VCaP (cell line): ENCODE data around the gene MIEN1.
"Not testable (repeated sequence)": the region's sequence is repeated elsewhere in the genome, so short reads cannot be mapped to it uniquely, and the experiment has no call there.

Experiments
- H3K27ac ChIP-seq: fragments of 450-650 bp; 2 replicates; pipeline ENCODE4 v1.5.1; 2017
- TF ChIP-seq, protein P1 (sequence below): fragments of 450-650 bp; conservative IDR thresholded peaks from 2 replicates; pipeline ENCODE4 v1.5.1; 2017; ENCODE audit warnings: mild to moderate bottlenecking, moderate library complexity

MIEN1 gene

DNA sequence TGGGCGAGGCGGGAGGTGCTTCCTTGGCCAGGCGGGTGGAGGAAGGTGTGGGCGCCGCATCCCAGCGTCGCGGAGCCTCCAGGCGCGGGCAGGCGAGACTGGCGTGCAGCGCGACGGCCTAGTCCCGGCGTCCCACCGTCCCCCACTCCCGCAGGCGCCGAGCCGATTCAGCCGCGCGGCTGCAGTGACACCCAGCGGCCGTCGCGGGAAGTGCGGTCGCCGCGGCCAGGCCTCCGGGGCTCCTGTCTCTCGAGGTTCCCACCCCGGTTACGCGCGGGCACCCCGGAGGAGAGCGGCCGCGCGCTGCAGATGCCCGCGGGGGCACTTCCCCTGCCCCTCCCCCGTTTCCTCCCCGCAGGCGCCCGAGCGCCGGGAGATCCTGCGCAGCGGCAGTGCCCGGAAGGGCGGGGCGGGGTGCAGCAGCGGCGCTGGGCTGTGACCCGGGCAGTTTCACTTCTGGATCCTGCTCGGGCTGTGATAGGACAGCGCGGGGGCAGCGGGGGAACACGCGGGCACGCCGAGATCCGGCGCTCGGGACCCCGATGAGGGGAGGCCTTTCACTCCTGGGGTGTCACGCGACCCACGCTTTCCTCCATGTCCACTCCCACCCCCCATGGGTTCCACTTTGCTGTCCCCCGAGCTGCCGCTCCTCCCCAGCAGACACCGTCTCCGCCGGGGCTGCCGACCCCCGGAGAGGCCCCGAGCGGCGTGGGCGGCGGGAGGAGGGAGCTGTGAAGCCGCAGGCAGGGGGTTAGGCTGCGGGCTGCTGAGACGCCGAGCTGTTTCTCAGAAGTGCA, 24.0 kb upstream of the MIEN1 start:
- TF ChIP-seq, protein P1, sequence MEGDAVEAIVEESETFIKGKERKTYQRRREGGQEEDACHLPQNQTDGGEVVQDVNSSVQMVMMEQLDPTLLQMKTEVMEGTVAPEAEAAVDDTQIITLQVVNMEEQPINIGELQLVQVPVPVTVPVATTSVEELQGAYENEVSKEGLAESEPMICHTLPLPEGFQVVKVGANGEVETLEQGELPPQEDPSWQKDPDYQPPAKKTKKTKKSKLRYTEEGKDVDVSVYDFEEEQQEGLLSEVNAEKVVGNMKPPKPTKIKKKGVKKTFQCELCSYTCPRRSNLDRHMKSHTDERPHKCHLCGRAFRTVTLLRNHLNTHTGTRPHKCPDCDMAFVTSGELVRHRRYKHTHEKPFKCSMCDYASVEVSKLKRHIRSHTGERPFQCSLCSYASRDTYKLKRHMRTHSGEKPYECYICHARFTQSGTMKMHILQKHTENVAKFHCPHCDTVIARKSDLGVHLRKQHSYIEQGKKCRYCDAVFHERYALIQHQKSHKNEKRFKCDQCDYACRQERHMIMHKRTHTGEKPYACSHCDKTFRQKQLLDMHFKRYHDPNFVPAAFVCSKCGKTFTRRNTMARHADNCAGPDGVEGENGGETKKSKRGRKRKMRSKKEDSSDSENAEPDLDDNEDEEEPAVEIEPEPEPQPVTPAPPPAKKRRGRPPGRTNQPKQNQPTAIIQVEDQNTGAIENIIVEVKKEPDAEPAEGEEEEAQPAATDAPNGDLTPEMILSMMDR = peak; percentile 98
- H3K27ac ChIP-seq = peak overlapping the region; percentile 94

DNA sequence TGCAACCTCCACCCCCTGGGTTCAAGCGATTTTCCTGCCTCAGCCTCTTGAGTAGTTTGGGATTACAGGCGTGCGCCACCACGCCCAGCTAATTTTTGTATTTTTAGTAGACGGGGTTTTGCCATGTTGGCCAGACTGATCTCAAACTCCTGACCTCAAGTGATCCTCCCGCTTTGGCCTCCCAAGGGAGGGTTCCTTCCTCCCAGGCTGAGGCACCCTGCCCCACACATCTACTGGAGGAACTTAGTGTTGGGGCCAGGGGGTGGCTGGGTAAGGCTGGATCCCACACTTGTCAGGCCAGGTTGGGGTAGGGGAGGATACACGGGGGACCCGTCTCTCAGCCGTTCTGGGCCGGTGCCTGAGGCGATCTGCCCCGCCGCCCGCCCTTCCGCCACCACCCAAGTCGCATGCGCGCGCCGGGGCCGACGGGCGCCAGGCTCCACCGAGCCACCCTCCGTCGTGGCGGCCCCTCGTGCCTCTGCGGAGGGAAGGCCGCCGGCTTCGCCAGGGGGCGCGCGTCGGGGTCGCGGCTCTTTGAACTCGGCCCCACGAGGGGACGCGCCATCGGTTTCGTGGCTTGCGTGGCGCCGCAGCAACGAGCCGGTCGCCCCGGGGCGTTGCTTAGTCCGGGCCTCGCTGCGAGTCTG, 23.3 kb upstream of the MIEN1 start:
- TF ChIP-seq, protein P1 = no peak
- peak overlapping the region; percentile 94 for H3K27ac ChIP-seq

DNA sequence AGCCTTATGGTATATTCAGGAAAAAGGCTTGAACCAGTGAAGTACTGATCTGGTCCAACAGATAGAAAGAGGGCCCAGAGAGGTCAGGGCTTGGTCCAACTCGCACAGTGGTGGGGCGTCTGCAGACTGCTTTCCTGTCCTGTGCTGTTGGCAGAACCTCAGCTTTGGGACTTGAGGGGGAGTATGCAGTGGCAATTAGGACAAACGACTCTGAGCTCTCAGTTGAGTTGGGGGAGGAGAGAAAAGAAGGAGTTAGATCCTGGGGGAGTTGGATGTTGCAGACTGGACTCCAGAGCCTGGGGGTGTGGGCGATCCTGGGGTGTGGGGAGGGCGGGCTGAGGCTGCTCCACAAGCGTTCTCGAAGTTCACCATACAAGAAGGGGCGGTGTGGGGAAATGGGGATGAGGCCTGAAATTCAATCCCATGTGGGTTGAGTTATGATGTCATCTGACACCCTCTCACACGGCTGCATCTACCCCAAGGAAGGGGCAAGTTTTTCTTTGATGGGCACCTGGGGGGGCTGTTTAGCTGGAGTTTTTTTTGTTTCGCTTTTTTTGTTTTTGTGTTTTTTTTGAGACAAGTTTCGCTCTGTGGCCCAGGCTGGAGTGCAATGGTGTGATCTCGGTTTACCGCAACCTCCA, 22.0 kb upstream of the MIEN1 start:
- TF ChIP-seq, protein P1 = no peak
- no peak overlapping the region for H3K27ac ChIP-seq

DNA sequence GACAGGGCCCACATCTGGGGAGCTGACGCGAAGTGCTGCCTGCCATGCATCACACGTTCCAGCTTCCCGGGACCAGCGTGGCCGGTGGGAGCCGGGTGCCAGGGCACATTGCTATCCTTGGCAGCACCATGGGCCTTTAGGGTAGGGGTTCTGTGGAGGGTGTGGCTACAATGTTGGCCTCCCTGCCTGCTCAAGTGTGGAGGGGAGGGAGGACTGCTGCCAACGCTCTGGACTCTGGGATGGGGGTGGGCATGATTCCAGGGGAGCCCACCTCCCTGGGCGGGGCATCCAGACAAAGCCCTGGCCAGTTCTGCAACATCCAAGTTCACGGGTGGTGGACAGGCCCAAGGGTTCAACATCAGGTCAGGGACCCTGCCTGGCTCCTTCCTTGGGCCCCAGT, 21.3 kb upstream of the MIEN1 start:
- TF ChIP-seq, protein P1 = no peak
- H3K27ac ChIP-seq = no peak overlapping the region

DNA sequence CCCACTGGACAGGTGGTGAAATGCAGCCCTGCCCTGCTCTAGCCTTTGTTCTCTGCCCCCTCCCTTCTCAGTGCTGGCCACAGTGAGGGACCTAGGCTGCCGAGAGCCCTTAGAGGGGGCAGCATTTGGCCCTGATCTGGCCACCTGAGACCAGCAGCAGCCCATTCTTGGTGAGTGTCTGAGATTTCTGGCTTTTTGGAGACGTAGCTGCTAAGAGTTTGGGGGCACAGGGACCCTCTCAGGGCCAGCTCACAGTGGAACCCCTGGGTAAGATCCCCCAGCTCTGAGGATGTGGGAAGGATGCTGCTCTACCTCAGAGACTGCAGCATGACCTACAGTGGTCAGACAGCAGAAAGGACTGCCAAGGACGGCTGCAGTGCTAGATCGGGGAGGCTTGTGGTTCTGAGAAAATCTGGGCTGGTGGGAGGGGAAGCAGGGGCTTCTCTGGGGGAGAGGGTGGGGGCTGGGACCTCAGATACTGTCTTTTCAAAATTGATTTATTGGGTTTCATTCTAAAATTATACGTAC, 20.7 kb upstream of the MIEN1 start:
- TF ChIP-seq, protein P1 = no peak
- H3K27ac ChIP-seq = no peak overlapping the region

DNA sequence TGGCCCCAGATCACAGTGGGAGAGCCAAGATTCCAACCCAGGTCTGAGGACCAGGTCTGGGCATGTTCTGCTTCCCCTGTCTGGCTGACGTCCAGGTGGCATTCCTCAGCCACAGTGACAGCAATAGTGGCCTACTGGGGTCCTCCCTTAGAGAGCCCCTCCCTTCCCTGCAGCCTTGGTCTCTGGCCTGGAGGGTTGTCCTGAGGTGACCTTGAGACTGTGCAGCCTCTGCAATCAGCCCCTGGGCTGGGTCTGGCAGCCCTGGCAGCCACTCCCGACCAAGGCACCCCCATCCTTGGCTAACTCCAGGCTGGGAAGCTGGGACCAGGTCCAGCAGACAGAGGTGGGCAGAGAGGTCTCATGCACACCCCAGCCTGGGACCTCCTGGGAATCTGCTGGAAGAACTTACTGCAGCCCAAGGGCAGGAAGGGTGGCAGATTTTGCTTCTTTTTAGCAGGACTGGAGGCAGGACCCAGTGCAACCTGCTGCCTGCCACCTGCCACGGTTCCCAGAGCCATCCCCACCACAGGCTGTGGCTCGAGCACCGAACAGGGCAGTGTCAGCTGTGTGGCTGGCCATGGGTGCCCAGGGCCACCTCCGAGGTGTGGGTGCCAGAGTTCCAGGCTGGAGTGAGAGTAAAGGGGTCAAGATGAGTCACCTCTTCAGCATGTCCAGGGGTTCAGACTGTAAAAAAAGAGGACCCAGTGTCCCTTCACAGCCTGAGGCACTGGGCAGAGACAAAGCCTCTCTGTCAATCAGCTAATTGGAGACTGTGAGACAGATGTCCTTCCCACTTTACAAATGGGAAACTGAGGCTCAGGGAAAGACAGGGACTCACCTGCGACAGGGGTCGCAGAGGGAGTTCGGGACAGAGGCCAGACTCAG, 20.0 kb upstream of the MIEN1 start:
- TF ChIP-seq, protein P1 = no peak
- no peak overlapping the region; the same call in 1 of the 2 replicates for H3K27ac ChIP-seq

DNA sequence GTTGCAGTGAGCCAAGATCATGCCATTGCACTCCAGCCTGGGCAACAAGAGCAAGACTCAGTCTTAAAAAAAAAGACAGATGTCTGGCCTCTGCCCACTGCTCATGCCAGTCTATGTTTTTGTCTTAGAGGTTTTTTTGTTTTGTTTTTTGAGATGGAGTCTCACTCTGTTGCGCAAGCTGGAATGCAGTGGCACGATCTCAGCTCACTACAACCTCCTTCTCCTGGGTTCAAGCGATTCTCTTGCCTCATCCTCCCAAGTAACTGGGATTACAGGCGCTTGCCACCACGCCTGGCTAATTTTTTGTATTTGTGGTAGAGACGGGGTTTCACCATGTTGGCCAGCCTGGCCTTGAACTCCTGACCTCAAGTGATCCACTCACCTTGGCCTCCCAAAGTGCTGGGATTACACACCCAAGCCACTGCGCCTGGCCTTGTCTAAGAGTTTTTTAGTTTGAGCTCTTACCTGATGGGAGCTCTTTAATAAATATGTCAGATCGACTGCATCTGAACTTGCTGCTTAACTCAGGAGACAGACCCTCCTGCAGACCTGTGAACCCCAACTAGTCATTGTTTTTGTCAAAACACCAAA, 18.2 kb upstream of the MIEN1 start:
- not testable (repeated sequence) for H3K27ac ChIP-seq
